HEK293T (cell line): ENCODE results near the gene NPHP4.

Source experiments
- ARNT ChIP-seq: fragments of 450-650 bp; IDR thresholded peaks from 2 replicates; pipeline ENCODE4 v1.6.1; 2017; ENCODE audit warnings: mild to moderate bottlenecking
- BHLHE40 ChIP-seq: fragments of 450-650 bp; IDR thresholded peaks from 2 replicates; pipeline ENCODE4 v1.6.1; 2016; ENCODE audit warnings: mild to moderate bottlenecking, moderate library complexity, borderline replicate concordance
- FOXA1 ChIP-seq: fragments of 450-650 bp; IDR thresholded peaks from 2 replicates; pipeline ENCODE4 v1.6.1; 2016; ENCODE audit warnings: mild to moderate bottlenecking
- FOXM1 ChIP-seq: fragments of 450-650 bp; IDR thresholded peaks from 2 replicates; pipeline ENCODE4 v1.6.1; 2017; ENCODE audit warnings: mild to moderate bottlenecking, borderline replicate concordance
- HDGF ChIP-seq: fragments of 450-650 bp; IDR thresholded peaks from 2 replicates; pipeline ENCODE4 v1.6.1; 2017; ENCODE audit warnings: antibody characterized with exemption, borderline replicate concordance
- L3MBTL2 ChIP-seq: fragments of 450-650 bp; conservative IDR thresholded peaks from 2 replicates; pipeline ENCODE4 v1.6.1; 2016; ENCODE audit warnings: mild to moderate bottlenecking
- SP1 ChIP-seq: fragments of 450-650 bp; IDR thresholded peaks from 2 replicates; pipeline ENCODE4 v1.6.1; 2017
- SUZ12 ChIP-seq: fragments of 450-650 bp; IDR thresholded peaks from 2 replicates; pipeline ENCODE4 v1.6.1; 2016; ENCODE audit warnings: mild to moderate bottlenecking
- TARDBP ChIP-seq: fragments of 450-650 bp; IDR thresholded peaks from 2 replicates; pipeline ENCODE4 v1.6.1; 2016

GRCh38 chr1:5908461-5909375 is 83.5 kb downstream of the NPHP4 start:
- TF ChIP-seq SP1: no peak
- TF ChIP-seq FOXM1: no peak
- no peak for TF ChIP-seq BHLHE40
- TF ChIP-seq FOXA1: no peak
- TF ChIP-seq ARNT: no peak
- no peak for TF ChIP-seq TARDBP
- TF ChIP-seq HDGF: no peak
- no peak for TF ChIP-seq SUZ12
- TF ChIP-seq L3MBTL2: no peak
